Neuronal stem cell (in vitro differentiated cells): ENCODE data around the gene SAPCD2.
A peak's percentile ranks its signal among the peaks of the same experiment; 100 is the strongest.

Source experiments
- DNase-seq: peaks from one replicate; pipeline ENCODE4 v3.0.0-alpha.2; 2013; ENCODE audit warnings: low spot score
- H2AFZ ChIP-seq: one replicate; pipeline ENCODE4 v1.6.1; 2013; ENCODE audit warnings: mild to moderate bottlenecking, low read length, inconsistent platforms
- H2AK5ac ChIP-seq: 2 replicates; pipeline ENCODE4 v1.6.1; 2013; ENCODE audit warnings: low read depth, mild to moderate bottlenecking, inconsistent platforms, low read length, moderate library complexity, mixed read lengths
- H2BK120ac ChIP-seq: 2 replicates; pipeline ENCODE4 v1.6.1; 2013; ENCODE audit warnings: low read depth, mild to moderate bottlenecking, inconsistent platforms, low read length, moderate library complexity, mixed read lengths
- H2BK12ac ChIP-seq: one replicate; pipeline ENCODE4 v1.6.1; 2013; ENCODE audit warnings: low read length, inconsistent platforms
- H2BK15ac ChIP-seq: 2 replicates; pipeline ENCODE4 v1.6.1; 2013; ENCODE audit warnings: mild to moderate bottlenecking, low read length, inconsistent platforms, mixed read lengths
- H2BK5ac ChIP-seq: one replicate; pipeline ENCODE4 v1.6.1; 2013; ENCODE audit warnings: inconsistent platforms, mild to moderate bottlenecking, low read length, moderate library complexity
- H3K14ac ChIP-seq: one replicate; pipeline ENCODE4 v1.6.1; 2013; ENCODE audit warnings: low read length, inconsistent platforms
- H3K18ac ChIP-seq: 2 replicates; pipeline ENCODE4 v1.6.1; 2013; ENCODE audit warnings: low read length, inconsistent platforms
- H3K23ac ChIP-seq: 2 replicates; pipeline ENCODE4 v1.6.1; 2013; ENCODE audit warnings: low read depth, mild to moderate bottlenecking, mixed read lengths, low read length, inconsistent platforms; ENCODE audit not compliant: poor library complexity
- H3K27ac ChIP-seq: replicated peaks from 3 replicates; pipeline ENCODE4 v1.5.1; 2013; ENCODE audit warnings: low read length, inconsistent platforms
- H3K27me3 ChIP-seq, 3 experiments: 2 replicates each; pipeline ENCODE4 v1.6.1; 2013; ENCODE audit warnings: low read length in 3 of 3, mild to moderate bottlenecking in 2 of 3, inconsistent platforms in 1 of 3, low read depth in 1 of 3, mixed read lengths in 1 of 3, moderate library complexity in 1 of 3; ENCODE audit not compliant: control insufficient read depth in 3 of 3, insufficient read depth in 3 of 3
- H3K36me3 ChIP-seq, 2 donors: replicated peaks in 1 of 2; 2 replicates each; pipeline ENCODE4 v1.6.1; 2013; ENCODE audit warnings: low read length in 2 of 2; ENCODE audit not compliant: control insufficient read depth in 2 of 2, insufficient read depth in 2 of 2
- H3K4ac ChIP-seq: 2 replicates; pipeline ENCODE4 v1.6.1; 2013; ENCODE audit warnings: inconsistent platforms, mild to moderate bottlenecking, low read length, moderate library complexity
- H3K4me1 ChIP-seq, 2 donors: 1 replicate in 1 of 2; 2 replicates in 1 of 2; pipeline ENCODE4 v1.6.1; 2013; ENCODE audit warnings: low read length in 2 of 2, low read depth in 1 of 2; ENCODE audit not compliant: control insufficient read depth in 2 of 2, insufficient read depth in 1 of 2
- H3K4me2 ChIP-seq: one replicate; pipeline ENCODE4 v1.6.1; 2013; ENCODE audit warnings: mild to moderate bottlenecking, low read length, inconsistent platforms; ENCODE audit not compliant: insufficient read depth, poor library complexity, severe bottlenecking
- H3K4me3 ChIP-seq, 2 donors: 2 replicates each; pipeline ENCODE4 v1.5.1; 2013; ENCODE audit warnings: low read length in 2 of 2, mild to moderate bottlenecking in 2 of 2, inconsistent platforms in 1 of 2, moderate library complexity in 1 of 2
- H3K79me1 ChIP-seq: one replicate; pipeline ENCODE4 v1.6.1; 2013; ENCODE audit warnings: low read depth, mild to moderate bottlenecking, inconsistent platforms, low read length, moderate library complexity
- H3K9ac ChIP-seq: one replicate; pipeline ENCODE4 v1.6.1; 2013; ENCODE audit warnings: mild to moderate bottlenecking, low read depth, low read length, inconsistent platforms; ENCODE audit not compliant: poor library complexity
- H3K9me3 ChIP-seq, 2 donors: replicated peaks in 1 of 2; 2 replicates each; pipeline versions ENCODE3 to v1.6.1; 2013; ENCODE audit warnings: low read length in 2 of 2, mild to moderate bottlenecking in 2 of 2, inconsistent platforms in 1 of 2, low read depth in 1 of 2, mixed read lengths in 1 of 2, moderate library complexity in 1 of 2; ENCODE audit not compliant: control insufficient read depth in 2 of 2, insufficient read depth in 1 of 2
- H4K8ac ChIP-seq: one replicate; pipeline ENCODE4 v1.6.1; 2013; ENCODE audit warnings: low read depth, mild to moderate bottlenecking, inconsistent platforms, low read length, moderate library complexity
- H4K91ac ChIP-seq: one replicate; pipeline ENCODE4 v1.6.1; 2013; ENCODE audit warnings: low read length, low read depth, mild to moderate bottlenecking, inconsistent platforms; ENCODE audit not compliant: poor library complexity
- WGBS, 2 donors: extraction: QIAGEN DNeasy Blood & Tissue Kit; methylation state at CpG; one replicate each; pipeline ENCODE4 v1.1.7; 2013; ENCODE audit warnings: missing lambda C conversion rate in 2 of 2, mixed read lengths in 1 of 2; ENCODE audit not compliant: insufficient read length in 2 of 2, insufficient replicate concordance in 1 of 2; ENCODE audit errors: extremely low coverage in 2 of 2; 5-methylcytosine and 5-hydroxymethylcytosine counted together

SAPCD2 gene

DNA sequence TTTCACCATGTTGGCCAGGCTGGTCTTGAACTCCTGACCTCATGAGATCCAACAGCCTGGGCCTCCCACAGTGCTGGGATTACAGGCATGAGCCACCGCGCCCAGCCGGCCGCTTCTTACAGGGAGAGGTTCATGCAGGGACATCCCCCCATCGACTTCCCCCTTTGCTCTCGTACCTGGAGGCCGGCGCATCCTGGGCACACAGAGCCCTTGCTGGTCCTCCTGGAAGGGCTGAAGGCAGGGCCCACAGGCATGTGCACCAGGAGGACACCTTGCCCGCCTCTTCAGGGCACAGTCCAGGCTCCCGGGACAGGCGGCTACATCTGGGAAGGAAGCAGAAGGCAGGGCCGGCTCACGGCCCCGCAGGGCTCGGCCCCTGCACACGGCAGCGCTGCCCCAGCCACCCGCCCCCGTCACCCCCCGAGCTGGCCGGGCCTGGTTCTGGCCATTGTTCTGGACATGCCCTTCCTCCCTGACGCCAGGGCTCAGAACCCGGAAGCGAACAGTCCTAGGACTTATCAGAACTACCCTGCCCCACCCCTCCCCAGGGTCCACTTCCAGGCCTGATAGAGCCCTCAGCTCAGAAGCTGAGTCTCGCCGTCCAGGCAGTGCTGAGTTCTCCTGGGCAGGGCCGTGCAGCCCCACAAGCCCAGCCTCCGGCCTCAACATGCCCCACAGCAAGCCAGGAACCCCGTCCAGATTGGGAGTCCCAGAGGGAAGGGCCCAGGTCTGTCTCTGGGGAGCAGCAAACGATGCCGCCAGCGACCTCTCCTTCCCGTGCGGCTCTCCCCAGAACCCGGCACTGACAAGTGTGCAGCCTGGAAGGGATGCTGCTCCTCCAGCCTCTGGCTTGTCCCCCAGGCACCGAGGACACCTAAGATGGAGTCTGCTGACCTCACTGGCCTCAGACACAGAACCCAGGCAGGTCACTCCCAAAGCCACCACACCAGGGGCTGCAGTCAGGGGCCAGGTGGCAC, 27.3 kb downstream of the SAPCD2 start:
- no peak overlapping the region for H2BK5ac ChIP-seq

DNA sequence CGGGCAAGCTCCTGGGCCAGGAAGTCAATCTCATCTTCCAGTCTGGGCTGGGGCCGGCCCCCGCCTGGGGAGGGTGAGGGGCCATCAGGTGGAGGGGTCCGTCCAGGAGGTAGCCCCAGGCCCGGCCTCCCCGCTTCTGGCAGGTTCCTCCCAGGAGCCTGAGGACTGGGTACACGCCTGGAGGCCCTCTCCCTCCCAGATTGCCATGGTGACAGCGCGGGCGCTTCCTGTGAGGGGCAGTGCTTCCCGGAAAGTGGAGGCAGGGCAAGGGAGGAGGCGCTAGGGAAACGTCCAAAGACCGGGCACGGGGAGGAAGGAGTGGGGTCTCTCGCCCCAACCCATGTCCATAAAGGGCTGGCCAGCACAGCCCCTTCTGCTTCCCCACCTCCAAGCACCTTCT, 29.2 kb downstream of the SAPCD2 start:
- Histone ChIP-seq H2BK120ac (peak overlapping the region; percentile 31), H4K91ac (no peak overlapping the region), H3K36me3 (peaks cover 3 to 23% of the 10 kb centered on the region in 2 donors), H2BK5ac (no peak overlapping the region), H3K4me1 (peaks cover 8 to 40% of the 10 kb centered on the region in 2 donors), H2AFZ (peak overlapping the region; percentile 54), H3K9ac (no peak overlapping the region), H2BK12ac (no peak overlapping the region), H3K23ac (no peak overlapping the region), H3K14ac (no peak overlapping the region), H3K27me3 (peaks cover 0 to 13% (median 0%) of the 10 kb centered on the region in 3 experiments), H3K79me1 (peaks cover 7% of the 10 kb centered on the region), H4K8ac (no peak overlapping the region), H2BK15ac (no peak overlapping the region), H3K27ac (no peak overlapping the region), H3K4ac (no peak overlapping the region), H3K18ac (no peak overlapping the region), H3K9me3 (no peaks in the 10 kb centered on the region), H3K4me2 (no peak overlapping the region), H3K4me3 (peak overlapping the region in 1 of 2 donors; percentile 38), H2AK5ac (no peak overlapping the region)
- no CpG with 5 or more reads among the region's 16 CpGs for WGBS, 2 donors
- no peak for DNase-seq

More for the DNA sequence above, 27.3 kb downstream of the SAPCD2 start:
- Histone ChIP-seq H3K9ac (no peak overlapping the region), H2AK5ac (no peak overlapping the region), H3K79me1 (peaks cover 7% of the 10 kb centered on the region), H2BK15ac (no peak overlapping the region), H4K8ac (no peak overlapping the region), H2BK120ac (no peak overlapping the region), H3K36me3 (peaks cover 3 to 16% of the 10 kb centered on the region in 2 donors), H3K27me3 (peaks cover 0 to 25% (median 10%) of the 10 kb centered on the region in 3 experiments), H3K14ac (no peak overlapping the region), H3K4me2 (no peak overlapping the region), H2AFZ (no peak overlapping the region), H2BK12ac (no peak overlapping the region), H3K27ac (no peak overlapping the region), H3K4me3 (no peak overlapping the region), H3K23ac (no peak overlapping the region), H3K9me3 (peaks cover 0 to 2% of the 10 kb centered on the region in 2 donors), H3K18ac (no peak overlapping the region), H3K4me1 (peaks cover 8 to 40% of the 10 kb centered on the region in 2 donors), H3K4ac (no peak overlapping the region), H4K91ac (no peak overlapping the region)
- WGBS, 2 donors = no CpG with 5 or more reads among the region's 36 CpGs
- DNase-seq = no peak

DNA sequence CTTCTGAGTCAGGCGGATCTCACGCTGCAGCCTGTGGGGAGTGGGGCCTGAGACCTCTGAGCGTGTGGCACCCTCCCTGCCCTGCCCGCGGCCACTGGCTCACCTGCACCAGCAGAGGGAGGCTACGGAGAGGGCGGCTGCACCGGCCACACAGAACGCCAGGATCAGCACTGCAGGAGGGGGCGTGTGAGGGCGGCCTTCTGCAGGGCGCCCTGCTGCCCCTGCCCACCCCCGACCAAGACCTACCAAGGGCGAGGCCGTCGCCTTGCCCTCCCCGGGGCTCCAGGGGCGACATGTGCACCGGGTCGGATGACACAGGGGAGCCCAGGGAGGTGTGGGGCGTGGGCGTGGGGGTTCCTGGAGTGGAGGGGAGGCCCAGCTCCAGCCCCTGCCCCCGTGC, 29.8 kb downstream of the SAPCD2 start:
- no peak overlapping the region for H3K4ac ChIP-seq
- H2AK5ac ChIP-seq = no peak overlapping the region
- no peak overlapping the region for H3K27ac ChIP-seq
- H3K4me2 ChIP-seq = no peak overlapping the region
- peaks cover 8 to 40% of the 10 kb centered on the region in 2 donors for H3K4me1 ChIP-seq
- H3K18ac ChIP-seq = no peak overlapping the region
- no peak overlapping the region for H2BK120ac ChIP-seq
- peaks cover 0 to 12% (median 0%) of the 10 kb centered on the region in 3 experiments for H3K27me3 ChIP-seq
- no peak overlapping the region for H2BK15ac ChIP-seq
- H3K36me3 ChIP-seq = peaks cover 3 to 23% of the 10 kb centered on the region in 2 donors
- H4K8ac ChIP-seq = no peak overlapping the region
- peak overlapping the region; percentile 54 for H2AFZ ChIP-seq
- DNase-seq = no peak
- H2BK5ac ChIP-seq = no peak overlapping the region
- no peak overlapping the region for H3K14ac ChIP-seq
- no peak overlapping the region for H4K91ac ChIP-seq
- peak overlapping the region; percentile 31 for H3K23ac ChIP-seq
- no peak overlapping the region for H2BK12ac ChIP-seq
- peak overlapping the region in 1 of 2 donors; percentile 38 for H3K4me3 ChIP-seq
- H3K9me3 ChIP-seq = no peaks in the 10 kb centered on the region
- H3K79me1 ChIP-seq = peaks cover 7% of the 10 kb centered on the region
- WGBS, 2 donors = no CpG with 5 or more reads among the region's 23 CpGs
- H3K9ac ChIP-seq = no peak overlapping the region
